A549 treated with DMSO at 1 μM for 4 hours (cell line): ENCODE results near the gene CDH8. TPM values are rescaled to one million over a fixed set of nuclear protein-coding genes. Genes with fewer than 3 reads are reported as not detected.

ENCODE experiments used
- total RNA-seq: library from RNA; stranded (reverse); fragments of 200-300 nt; extraction: Qiagen RNA extraction; gene quantifications from 5 replicates; pipeline ENCODE4 v1.2.3, GENCODE V29; 2022; ENCODE audit warnings: low read depth

The CDH8 gene
- total RNA-seq: 0.19 to 1.3 TPM (median 0.50 TPM) in 5 replicates

GRCh38 chr16:62036101-62036801, at the start of gene CDH8:
CDH8 (minus strand) TSS chr16:62036438; CDS start chr16:62021403, 15,035 bp downstream.

